ENCODE measurements around the gene PBRM1.

The PBRM1 gene

DNA sequence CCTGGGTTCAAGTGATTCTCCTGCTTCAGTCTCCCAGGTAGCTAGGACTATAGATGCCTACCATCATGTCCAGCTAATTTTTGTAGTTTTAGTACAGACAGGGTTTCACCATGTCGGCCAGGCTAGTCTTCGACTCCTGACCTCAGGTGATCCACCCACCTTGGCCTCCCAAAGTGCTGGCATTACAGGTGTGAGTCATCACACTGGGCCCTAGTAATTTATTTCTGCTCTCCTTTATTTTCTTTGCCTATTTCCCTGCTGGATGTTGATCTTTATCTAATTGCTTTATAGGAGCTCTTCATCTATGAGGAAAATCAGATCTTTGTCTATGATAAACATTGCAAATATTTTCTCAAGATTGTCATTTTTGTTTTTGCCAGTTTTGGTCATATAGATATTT, 117.6 kb downstream of the PBRM1 start:
- DNase-seq, result no peak

DNA sequence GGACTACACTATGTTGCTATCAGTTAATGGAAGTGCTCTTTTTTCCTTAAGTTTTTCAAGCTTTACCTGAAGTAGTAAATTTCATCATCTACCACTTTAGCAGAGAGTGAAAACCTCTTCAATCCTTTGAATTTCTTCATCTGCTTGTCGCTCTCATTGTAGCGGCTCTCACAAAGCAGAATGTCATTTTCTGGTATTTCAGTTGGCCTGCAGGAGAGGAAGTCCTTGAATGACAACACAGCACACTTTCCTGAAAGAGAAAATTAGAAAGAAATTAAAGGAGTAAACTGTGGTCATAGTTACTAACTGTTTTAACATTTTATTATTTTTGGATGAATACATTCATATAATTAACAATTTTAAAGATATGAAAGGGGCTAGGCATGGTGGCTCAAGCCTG, 121.7 kb downstream of the PBRM1 start:
- no peak for DNase-seq

DNA sequence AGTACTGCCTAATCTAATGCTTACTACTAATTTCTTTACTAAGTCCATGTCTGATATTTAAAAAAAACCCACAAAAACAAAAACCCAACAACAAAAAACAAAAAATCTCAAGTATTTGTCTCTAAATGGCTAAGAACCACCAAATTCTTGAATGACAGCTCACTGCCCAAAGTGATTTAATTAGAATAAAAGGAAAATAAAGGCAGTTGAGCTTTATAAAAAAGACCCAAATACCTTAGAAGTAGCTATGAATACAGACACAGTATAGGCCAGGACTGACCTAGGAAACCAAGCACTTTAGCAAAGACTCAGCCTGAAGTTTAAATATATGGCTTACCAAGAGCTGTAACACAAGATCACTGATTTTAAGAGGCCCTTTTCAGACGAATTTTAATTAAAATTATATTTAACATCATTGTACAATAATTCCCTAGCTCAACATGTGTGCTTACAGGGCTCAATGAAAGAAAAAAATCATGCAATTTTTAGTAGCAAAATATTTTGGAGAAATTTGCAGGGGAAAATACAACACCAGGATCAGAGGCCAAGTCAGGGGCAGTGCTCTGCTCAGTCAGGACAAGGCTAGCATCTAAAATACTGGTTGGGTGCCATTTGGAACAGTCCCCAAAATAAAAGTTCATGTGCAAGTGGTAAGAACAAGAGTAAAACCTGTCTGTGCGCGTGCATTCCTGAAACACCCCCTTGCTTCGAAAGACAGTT, 124.5 kb downstream of the PBRM1 start:
- DNase-seq, result no peak

DNA sequence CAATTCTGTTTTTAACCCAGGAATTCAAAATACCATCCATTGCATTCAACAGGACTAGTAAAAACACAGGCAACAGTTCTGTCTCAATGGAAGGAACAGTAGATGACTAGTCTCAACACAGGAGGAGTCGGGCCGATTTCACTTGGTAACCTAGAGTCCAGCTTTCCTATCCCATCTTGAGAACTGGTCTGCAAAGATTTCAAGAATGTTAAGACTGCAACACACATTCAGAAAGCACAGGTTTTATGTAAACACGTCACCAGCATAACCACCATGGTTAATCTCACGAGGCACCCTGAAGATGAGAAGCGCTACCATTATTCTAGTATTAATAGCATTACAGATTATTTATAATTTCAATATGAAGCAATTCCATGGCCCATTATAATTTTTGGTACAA, 127.3 kb downstream of the PBRM1 start:
- DNase-seq, result no peak

DNA sequence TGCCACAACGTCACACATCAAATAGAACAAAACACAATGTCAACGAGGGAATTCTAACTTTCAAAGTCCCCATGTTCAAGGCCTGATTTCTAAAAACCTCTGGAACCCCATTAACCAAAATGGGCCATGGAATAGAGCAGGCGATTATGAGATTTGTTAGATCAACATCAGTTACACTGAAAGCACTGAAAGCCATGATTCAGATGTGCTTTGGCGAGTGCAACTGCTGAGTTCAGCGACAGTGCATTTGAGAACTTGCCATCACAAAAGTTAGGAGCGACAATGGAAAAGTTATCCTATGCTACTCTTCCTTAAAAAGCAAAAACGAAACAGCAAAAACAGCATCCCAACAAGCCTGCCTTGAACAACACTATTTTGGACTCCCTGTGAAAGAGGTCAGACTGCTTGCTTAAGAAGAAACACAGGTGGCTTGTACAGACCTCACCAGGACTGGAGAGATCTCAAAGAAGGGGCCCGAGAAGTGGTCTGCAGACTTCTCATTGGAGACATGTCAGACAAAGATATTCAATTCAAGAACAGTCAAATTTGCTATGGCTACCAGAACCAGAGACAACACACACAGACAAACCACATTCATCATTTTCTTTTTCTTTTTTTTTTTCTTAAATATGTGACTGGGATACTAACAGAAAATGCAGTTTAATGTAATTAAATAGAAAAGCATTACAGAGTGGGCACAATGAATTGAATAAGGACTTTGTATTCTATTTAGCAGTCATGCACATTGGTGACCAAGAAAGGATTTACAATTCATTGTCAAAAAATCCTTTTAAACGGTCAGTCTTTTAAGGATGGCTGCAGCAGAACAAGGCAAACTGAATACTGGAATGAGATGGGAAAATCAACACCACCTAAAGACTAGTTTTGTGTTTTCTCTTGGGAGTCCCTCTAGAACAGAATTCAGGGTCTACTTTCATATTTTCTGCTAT, 128.4 kb downstream of the PBRM1 start:
- no peak for DNase-seq

DNA sequence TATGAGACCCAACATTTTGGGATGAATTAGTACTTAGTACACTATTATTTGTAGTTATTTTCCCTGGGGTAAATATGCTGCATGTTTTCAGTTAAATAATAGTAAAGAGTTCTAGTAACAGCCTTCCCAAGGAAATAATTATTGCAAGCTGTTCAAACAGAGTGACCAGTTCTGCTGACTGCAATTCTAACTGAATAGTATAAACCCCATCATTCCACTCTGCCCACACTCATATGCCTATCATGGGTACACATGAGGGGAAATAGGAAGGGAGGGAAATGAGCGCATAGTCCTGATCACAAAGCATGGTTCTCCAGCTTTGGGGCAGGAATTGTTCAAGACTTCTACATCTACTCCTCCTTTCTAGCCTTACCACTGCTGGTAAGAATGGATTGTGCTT, 130.7 kb downstream of the PBRM1 start:
- no peak for DNase-seq

DNA sequence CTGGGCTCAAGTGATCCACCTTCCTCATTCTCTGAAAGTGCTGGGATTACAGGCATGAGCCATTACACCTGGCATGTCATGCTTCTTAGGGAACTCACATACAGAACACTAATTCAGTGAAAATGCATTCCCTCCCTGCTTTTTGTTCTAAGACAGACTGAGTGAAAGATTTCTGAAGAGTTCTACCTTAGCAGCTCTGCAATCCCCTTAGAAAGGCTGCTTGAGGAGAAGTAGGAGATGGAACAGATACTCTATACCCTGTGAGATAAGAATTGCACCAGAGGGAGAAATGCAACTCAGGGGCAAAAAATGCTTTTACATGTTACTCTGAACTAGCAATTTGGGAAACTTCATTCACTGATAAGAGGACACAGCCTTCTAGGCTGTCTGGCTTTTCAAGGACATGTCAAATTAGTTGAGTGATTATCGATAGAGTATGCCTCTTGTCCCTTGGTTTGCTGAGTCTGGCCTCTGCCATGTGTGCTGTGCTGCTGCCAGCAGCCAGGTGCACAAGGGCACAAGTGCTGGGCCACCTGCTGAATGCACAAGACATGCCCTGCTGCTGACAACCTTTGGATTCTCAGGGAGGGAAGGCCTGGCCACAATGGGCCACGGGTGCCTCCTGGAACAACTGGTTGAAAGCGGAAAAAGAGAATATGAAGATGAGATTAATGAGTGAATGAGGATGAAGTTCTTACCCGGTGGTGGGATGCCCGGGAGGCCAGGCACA, 131.5 kb downstream of the PBRM1 start:
- DNase-seq, result no peak

DNA sequence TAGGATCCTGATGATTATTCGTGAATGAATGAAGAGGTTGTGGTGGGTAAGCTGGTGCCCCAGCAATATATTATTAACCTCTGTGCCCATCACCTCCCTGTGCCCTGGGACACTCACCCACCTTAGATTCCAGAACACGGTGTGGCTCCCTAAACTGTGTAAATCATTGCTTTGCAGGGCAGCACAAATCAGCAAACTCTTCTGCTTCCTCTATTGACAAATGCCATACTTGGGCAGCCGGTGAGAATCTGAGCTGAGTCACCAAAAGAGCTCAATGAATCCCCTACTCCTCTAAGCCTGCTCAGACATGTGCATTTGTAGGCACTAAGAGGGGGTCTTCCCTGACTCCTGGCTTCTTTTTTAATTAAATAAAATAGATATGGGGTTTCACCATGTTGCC, 133.6 kb downstream of the PBRM1 start:
- DNase-seq, result no peak

DNA sequence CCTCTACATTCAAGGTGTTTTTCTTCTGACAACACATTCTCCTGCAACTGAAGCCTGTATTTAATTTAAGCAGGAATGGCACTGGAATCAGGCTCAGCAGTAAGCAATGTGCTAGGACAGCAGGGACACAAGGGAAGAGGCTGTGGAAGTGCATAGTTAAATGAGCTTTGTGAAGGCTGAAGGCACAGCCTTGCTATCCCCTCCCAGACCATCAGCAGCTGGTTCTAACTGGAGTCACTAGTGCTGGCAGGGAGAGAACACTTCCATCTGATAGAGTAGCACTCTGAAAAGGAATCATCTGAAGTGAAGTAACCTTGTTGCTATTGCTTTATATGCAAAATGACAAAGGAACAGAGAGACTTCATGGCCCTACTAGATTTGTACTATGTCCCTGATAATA, 134.6 kb downstream of the PBRM1 start:
- DNase-seq, result no peak

DNA sequence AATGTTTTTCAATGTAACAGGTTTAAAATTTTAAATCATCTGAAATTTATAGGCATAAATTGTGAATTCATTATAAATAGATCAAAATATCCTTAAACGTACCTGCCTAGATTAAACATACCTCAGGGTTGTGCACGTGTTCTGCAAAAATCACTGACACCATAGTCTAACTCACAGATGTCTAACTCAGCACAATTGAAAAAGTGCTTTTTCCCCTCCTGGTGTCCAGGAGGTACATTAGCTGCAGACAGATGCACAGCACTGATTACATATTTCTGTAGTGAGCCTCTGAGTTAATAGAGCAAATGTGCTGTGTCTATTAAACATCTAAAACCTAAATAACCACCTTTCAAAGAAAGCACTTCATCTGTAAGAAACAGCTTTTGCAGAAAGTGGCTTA, 138.6 kb downstream of the PBRM1 start:
- no peak for DNase-seq

DNA sequence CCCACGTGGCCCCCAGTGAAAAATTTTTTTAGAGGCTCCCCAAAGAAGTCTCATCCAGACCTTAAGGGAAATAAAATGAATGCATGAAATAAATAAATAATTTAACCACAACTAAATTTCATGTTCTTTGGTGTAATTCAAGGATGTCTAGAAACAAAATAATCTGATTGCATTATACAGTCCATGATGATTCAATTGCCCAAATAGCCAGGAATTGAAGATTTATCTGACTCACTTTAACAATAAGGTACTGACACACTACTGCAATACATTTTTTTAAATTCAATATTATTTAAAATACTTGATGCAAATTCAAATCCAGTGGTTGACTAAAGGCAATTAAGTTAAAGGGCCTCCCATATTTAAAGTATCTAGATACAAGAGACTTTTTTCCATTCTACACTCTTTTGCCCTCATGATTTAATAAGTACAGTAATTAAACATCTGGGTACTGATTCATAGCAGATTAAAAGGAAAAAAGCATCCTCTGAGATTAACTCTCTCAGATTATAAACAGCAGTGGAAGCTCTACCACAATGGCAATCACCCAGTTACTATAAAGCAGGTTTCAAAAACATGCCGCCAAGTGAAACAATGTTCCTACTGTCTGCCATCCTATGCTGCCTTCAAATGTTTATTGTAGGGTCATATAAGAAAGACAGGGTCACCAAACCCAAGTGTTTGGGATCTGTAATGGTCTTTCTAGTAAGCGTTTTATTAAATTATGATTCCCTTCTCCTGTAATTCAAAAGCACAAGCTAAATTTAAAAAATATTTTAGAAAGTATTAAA, 139.4 kb downstream of the PBRM1 start:
- DNase-seq, result no peak

DNA sequence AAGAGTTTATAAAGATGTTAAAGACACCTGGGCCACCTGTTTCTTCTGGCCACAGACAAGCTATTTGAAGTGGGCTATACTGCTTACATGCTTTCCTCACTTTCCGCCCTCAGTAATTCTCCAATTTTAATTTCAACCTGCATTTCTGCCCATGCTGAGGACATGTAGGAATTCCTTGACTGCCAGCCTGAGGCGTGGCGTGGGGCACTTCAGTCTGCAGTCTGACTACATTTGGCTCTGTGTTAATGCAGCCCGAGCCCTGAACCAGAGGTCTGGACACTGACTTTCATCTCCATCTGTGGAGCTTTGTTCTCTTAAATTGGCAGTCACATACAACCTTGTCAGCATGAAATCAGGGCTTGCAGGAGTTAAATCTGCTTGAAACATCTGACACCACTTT, 140.8 kb downstream of the PBRM1 start:
- no peak for DNase-seq

DNA sequence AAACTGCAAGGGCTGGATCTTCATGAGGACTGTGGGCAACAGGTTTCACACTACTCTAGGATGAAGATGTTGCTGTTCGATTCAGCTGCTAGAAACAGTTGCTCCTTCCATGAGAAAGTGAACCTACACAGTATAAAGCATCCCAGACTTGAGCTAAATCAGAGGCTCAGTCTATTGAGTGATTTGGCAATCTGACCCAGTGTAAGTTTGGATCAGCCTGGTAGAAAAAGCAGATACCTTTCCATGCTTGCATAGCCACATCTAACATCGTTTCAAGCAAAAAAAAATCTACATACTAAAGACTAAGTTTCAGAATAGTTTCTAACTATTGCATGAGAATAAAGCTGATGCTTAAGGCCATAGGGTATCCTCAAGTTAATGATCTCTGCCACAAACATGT, 144.7 kb downstream of the PBRM1 start:
- DNase-seq, result no peak

DNA sequence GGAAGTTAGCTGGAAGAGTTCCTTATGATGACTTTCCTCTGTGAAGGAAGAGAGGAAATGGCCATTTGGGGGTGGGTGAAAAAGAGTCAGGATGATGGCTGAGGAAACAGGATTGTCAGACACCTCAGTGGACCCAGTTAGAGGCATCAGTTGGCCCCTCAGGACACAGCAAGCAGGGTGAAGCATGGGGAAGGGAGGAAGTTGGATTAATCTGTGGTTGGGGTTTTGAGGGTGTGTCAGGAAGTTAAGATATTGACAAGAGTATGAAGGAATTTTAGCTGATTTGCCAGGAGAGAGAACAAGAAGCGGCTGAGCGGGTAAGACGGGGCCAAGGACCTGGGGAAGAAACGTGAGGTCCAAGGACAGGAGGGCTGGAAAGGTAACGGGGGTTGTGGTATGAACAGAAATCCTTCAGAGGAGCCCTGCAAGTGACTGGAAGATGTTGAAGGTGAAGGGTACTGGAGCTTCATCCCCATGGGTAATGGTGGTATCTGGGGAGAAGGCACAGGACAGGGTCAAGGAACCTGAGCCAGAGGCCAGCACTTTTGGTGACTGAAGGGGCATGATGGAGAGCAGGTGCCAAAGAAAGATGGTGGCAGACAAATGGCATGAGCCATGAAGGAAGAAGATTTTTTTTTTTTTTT, 146.6 kb downstream of the PBRM1 start:
- DNase-seq, result no peak

DNA sequence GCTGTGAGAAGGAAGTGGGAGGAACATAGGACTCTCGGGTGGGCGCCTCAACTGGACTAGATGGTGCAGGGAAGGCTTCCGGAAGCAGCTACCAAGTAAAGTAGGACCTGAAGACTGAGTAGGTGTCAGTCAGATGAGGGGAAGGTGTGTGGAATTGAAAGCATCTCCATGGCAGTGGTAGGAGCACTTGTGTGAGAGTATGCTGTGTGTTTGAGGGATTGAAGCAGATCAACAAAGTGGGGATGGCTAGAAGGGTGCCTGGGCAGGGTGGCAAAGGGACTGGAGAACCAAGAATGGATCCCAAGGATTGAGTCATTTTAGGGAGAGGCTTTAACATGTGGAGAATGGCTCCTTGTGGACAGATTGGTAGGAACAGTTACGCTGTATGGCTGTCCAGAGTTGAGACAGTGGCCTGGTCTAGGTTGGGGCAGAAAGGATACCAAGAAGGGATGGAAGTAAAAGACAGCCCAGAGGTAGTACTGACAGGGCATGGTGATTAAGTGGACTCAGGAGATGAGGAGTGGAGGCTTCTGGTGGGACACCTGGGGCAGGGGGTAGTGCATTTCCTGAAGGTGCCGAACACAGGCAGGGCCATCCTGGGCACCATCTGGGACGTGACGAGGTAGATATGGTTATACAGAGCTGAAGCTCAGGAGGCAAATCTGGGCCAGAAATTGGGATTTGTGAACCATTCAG, 147.8 kb downstream of the PBRM1 start:
- DNase-seq, result no peak

DNA sequence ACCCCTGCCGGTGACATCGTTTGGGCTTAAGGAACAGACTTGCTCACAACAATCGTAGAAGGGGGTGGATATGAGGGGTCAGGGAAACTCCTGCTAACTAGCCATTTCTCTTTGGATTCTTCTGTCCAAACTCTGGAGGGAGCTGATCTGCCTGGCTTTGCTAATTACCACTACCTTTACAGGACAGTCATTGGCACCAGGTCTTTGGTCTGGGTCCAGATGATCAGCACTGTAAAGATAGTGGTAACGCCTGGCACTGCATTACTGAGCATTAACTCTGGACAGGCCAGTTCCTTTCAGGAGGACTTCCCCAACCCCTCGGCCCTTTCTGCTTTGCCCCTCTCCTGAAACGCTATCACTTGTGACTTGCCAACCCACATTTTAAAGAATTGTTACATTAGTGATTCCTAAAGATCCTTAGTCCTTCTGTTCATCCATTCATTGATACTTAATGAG, 148.5 kb downstream of the PBRM1 start:
- no peak for DNase-seq

DNA sequence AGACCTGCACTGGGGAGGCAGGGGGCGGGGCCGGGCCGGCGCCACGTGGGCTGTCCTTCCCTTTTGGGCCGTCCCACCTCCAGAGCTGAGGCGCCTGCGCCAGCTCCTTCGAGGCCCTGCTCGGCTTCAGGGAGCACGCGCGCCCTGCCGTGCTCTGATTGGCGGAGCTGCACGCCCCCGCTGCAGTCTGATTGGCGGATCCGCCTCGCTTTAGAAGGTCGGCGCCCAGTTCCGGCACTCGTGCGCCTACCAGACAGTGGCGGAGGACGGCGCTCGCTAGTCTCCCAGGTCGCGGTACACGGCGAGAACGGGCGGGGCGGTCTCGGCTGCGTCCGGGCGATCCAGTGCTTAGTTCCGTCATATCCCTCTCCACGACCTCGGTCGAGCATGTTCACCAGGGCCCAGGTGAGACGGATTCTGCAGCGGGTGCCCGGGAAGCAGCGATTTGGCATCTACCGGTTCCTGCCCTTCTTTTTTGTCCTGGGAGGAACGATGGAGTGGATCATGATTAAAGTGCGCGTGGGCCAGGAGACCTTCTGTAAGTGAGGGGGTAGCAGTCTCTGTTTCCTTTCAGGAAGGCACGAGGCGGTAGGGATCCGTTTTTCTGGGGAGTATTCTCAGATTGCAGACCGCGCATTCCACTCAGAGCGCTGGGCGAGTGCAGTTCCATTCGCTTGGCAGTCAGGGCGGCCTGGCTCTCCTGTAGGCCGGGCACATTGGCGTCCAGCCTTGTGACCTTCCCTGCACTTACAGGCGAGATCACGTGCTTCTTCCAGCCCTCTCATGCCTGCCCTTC, 149.1 kb downstream of the PBRM1 start, which contains the start of gene UQCC5:
TSS of gene UQCC5 (plus strand) at position 237 of the 796 bp plus-strand sequence. CDS start at position 388, 151 bp downstream.
- peak; percentile 93 to 96 for DNase-seq

DNA sequence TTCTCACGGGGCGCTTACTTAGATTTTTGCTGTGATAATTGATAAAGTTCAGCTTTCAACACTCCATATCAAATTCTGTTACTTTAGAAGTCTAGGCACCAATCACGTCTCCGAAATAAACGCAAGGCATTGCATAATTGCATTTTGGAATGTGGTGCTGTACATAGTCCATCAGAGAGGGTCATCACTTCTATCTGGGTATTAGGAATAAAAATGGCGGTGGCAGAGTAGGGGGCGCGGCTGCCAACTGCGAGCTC, 149.7 kb downstream of the PBRM1 start:
- DNase-seq, result no peak

DNA sequence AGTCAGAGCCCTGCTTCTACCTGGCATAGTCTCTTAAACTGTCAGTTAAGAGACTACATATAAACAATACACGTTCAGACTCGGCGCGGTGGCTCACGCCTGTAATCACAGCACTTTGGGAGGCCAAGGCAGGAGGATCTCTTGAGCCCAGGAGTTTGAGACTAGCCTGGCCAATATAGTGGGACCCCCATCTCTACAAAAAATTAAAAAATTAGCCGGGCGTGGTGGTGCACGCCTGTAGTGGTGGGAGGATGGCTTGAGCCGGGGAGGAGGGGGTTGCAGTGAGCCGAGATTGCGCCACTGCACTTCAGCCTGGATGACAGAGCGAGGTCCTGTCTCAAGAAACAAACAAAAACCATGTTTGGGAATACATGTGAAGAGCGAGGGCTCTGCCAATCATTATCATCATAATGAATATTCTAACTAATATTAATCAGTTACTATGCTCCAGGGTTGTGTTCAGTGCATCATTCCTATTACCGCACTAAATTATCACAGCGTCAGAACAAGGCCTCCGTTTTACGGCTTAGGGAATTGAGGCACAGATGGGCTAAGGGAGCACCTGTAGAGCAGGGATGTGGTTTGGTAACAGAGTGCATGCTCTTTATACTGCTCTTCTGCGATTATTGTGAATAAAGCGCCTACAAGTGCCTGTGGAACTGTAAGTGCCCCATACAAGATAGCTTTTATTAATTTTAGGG, 150.2 kb downstream of the PBRM1 start:
- DNase-seq, result no peak
